NCI-H128 (cell line): ENCODE measurements around the gene GTSE1.
"Not testable (repeated sequence)": the region's sequence is repeated elsewhere in the genome, so short reads cannot be mapped to it uniquely, and the experiment has no call there.

ENCODE experiments used
- DNase-seq: peaks from one replicate; lab custom pipeline; 2025; ENCODE audit not compliant: unreplicated experiment; lab: John Stamatoyannopoulos, UW

Gene GTSE1

GRCh38 chr22:46292173-46292572 is 4.5 kb upstream of the GTSE1 start:
- DNase-seq, result no peak

- DNase-seq, result no peak
Measured at GRCh38 chr22:46292732-46293131, 3.9 kb upstream of the GTSE1 start.

DNA sequence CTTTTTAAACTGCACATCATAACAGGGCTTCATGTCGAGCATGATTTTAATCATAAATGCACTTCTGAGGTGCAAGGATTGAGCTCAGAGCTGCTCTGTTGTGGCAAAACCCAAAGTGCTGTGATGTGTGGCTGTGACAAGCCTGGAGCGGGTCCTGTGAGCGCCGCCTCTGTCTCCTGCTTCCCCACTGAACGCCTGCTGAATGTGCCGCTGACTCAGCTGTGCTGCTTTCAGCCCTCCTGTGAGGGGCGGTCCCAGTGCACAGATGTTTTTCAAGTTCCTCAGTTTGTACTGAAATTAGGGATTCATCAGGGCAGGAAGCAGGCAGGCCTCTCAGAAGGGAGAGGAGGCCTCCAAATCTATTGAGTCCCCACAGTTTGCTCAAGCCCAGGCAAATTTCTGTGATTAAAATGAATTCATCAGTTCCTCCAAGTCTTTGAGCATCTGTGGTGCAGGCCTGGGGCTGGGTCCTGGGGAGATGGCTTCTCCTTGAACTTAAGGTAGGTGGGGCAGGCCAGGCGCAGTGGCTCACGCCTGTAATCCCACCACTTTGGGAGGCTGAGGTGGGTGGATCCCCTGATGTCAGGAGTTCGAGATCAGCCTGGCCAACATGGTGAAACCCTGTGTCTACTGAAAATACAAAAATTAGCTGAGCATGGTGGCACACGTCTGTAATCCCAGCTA is 3.0 kb upstream of the GTSE1 start:
- no peak for DNase-seq

DNA sequence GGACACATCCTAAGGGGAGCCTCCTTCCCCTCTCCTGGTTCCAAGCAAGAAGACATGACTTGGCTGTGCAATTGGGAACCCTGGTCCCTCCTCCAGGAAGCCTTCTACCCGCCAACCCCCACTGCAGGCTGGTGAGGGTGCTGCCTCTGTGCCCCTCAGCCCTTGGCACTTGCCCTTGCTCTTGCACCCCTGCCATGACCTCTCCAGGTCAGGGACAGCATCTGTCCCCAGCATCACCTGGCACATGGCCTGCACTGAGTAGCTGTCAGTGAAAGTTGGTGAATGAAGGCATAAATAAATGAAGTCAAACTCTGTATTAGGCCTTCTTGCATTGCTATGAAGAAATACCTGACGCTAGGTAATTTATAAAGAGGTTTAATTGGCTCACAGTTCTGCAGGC is 1.9 kb upstream of the GTSE1 start:
- no peak for DNase-seq

- DNase-seq, result no peak
Measured at GRCh38 chr22:46295277-46295971, 1.2 kb upstream of the GTSE1 start.

DNA sequence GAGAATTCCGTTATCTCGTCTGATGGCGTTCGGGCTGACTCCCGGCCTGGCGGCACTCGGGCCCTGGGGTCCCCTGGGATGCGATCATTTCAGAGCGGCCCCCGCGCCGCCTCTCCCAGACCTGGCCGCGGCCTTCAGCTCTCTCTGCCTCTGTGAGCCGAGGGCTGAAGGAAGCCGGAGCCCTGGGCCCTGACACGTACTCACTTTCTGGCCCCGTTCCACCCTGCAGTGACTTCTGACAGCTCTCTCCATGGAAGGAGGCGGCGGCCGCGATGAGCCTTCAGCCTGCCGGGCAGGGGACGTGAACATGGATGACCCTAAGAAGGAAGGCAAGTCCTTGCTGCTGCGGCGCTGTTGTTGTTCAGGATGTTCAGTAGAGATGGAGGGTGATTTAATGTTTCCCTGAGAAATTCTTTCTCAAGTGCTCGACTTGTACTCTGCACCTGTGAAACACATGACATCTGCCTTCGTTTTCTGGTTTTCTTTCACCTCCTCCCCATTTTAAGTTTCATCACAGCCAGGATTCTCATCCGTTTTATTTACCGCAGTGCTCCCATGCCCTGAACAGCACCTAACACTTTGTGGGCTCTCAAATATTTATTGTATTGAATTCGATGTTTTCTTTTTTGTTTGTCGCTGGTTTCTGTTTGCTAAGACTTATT is 612 bp downstream of the GTSE1 start:
- DNase-seq, result no peak

DNA sequence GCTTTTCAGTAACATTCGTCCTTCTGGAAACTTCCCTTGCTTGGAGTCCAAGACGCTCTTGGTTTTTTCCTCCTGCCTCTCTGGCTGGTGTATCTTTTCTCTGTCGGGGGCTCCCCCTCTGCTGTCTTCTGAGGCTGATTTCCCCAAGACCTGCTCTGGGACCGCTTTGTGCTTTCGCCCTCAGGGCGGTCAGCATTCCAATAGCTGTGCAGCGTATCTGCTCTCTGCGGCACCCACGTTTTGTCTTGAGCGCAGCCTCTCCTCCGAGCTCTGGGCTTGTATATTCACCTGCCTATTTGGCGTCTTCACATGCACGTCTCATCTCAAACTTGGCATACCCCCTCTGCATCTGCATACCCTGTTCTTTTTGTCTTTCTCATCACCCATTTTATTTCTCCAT is 2.4 kb downstream of the GTSE1 start:
- no peak for DNase-seq

- no peak for DNase-seq
Measured at GRCh38 chr22:46300491-46300890, 3.8 kb downstream of the GTSE1 start.

DNA sequence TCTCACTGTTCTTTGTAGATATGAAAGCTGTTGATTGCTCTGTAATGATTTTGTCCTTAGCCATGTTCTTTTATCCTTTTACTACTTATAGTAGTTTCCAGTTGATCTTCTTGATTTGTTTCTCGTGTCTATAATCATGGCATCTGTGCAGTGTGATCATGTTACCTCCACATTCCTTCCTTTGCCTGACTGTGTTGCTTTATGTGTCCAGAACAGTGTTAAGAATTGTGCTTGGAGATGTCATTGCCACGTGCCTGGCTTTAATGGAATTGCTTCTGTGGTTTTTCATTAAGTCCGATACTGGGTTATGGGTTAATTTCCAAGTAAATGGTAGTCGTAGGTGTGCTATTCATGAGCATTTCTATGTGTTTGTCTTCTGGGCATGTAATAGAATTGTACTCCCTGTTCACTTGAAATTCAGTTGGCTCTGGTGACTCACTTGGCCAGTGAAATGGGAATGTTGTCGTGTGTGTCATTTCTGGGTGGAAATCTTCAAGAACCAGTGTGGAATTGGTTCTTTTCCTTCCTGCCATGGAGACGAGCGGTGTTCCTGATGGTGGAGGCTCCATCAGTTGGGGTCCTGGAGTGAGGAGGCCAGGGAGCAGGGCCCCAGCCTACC is 6.8 kb downstream of the GTSE1 start:
- no peak for DNase-seq

- no peak for DNase-seq
Measured at GRCh38 chr22:46308283-46308988, 11.8 kb downstream of the GTSE1 start.

- DNase-seq, result no peak
Measured at GRCh38 chr22:46309526-46310085, 12.9 kb downstream of the GTSE1 start.

GRCh38 chr22:46312056-46312455 is 15.4 kb downstream of the GTSE1 start:
- no peak for DNase-seq

DNA sequence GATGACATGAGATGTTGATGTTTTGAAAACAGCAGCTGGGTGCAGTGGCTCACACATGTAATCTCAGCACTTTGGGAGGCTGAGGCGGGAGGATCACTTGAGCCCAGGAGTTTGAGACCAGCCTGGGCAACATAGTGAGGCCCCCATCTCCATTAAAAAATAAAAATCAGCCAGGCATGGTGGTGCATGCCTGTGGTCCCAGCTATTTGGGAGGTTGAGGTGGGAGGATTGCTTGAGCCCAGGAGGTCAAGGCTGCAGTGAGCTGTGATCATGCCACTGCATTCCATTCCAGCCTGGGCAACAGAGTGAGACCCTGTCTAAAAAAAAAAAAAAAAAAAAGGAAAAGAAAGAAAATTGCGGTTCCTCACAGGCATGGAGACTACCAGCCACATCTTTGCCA is 16.2 kb downstream of the GTSE1 start:
- DNase-seq, result not testable (repeated sequence)

GRCh38 chr22:46315976-46316375 is 19.3 kb downstream of the GTSE1 start:
- DNase-seq, result no peak

DNA sequence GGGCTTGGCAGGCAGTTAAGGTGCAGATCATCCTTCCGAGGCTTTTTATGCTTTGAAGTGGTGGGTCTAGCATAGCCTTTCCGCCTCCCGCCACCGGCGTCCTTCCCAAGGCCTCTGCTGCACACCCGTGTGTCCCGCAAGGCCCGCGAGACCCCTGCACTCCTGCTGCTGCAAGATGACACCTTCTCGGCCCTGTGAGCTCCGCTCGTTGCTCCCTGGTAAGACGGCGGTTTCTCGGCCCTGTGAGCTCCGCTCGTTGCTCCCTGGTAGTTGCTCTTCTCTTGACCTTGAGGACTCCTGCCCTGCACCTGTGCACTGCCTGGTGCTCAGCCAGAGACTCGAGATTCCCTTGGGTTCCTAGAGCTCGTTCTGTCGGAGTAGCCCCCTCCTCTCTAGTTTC is 21.0 kb downstream of the GTSE1 start:
- no peak for DNase-seq

GRCh38 chr22:46318576-46318975 is 21.9 kb downstream of the GTSE1 start:
- no peak for DNase-seq

GRCh38 chr22:46319319-46319718 is 22.6 kb downstream of the GTSE1 start:
- DNase-seq, result no peak

- no peak for DNase-seq
Measured at GRCh38 chr22:46320166-46320710, 23.6 kb downstream of the GTSE1 start.

DNA sequence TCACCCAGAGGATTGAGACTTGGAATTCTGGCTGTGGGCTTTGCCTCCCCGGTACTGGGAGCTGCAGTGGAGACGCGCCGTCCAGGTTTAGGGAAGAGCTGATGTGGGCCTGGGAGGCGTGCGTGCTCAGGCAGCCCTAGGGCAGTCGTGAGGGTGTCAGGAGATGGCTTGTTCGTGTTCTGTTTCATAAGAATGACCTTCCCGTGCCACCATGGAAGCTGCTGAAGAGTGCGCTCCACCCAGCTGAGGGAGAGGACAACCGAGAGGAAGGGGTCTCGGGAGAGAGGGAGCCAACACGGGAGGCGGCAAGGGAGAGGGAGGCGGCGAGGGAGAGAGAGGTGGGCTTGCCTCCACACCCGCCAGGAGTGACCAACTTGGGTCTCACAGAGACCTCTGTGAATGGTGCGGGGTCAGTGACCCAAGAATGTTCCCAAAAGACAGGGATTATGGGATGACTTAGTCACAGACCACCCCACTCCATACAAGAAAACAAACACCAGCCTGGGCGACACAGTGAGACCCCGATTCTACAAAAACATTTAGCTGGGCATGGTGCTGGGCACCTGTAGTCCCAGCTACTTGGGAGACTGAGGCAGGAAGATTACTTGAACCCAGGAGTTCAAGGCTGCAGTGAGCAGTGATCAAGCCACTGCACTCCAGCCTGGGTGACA is 24.2 kb downstream of the GTSE1 start:
- no peak for DNase-seq

DNA sequence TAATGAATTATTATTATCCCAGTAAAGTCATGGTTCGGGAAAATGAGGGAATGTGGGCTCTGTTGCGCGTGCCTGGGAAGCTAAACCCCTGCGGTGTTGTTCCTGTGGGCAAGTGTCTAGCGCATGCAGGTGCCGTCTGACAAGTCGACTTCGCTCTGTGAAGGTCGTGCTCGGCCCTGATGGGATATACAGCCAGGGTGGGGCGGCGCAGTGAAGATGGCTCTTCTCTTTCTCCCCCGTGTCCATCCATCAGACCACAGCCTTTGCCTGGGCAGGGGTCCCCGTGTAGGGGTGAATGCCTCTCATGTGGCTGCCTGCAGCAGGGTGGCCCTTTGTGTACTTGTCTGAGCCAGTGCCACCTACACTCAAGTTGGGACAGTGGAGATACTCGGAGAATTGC is 26.0 kb downstream of the GTSE1 start:
- DNase-seq, result no peak
